HepG2 (cell line): Measurements from ENCODE around the gene RPS10. TPM values are rescaled to one million over a fixed set of nuclear protein-coding genes. Genes with fewer than 3 reads are reported as not detected.

Source experiments
- ATAC-seq: fragments of 200-7000 bp; cut with Tn5 transposase; 3 replicates; pipeline ENCODE4 v1.9.1; 2020; ENCODE audit warnings: mild to moderate bottlenecking, moderate library complexity
- BruUV-seq: library from RNA; stranded (reverse); fragments of 400-500 nt; replicated peaks from 2 replicates; lab custom pipeline; 2021; lab: Mats Ljungman, UMichigan
- CTCF ChIA-PET: fragments of 300-600 bp; formaldehyde crosslinking; extraction: SDS; loops from one replicate; lab custom pipeline; 2021; ENCODE audit warnings: low total read pairs, inconsistent platforms, low intra/inter-chr PET ratio; lab: Yijun Ruan, JAX
- POLR2A ChIA-PET: fragments of 350-600 bp; sonication (Branson Sonifier 250); formaldehyde crosslinking; loops from one replicate; lab custom pipeline; 2020; ENCODE audit warnings: antibody characterized with exemption, inconsistent platforms; lab: Yijun Ruan, JAX
- DNase-seq: peaks from one replicate; pipeline ENCODE4 v3.0.0-alpha.2; 2015; ENCODE audit warnings: low spot score
- FAIRE-seq: peaks from 3 replicates; lab custom pipeline; 2011; peaks lifted over from hg19 to GRCh38; lab: Jason Lieb, UNC
- H2AFZ ChIP-seq: one replicate; pipeline ENCODE4 v1.6.1; 2011; ENCODE audit warnings: low read length, inconsistent platforms
- H3K27ac ChIP-seq: fragments of 300-600 bp; 3 replicates; pipeline ENCODE4 v1.8.0; 2011; ENCODE audit warnings: mixed run types, mild to moderate bottlenecking, mixed read lengths, low read length, inconsistent platforms; ENCODE audit not compliant: insufficient read depth; ENCODE audit errors: extremely low read length
- H3K27me3 ChIP-seq, 2 experiments: fragments of 200-600 bp in 1 of 2; 2 replicates in 1 of 2; 3 replicates in 1 of 2; pipeline versions ENCODE4 v1.6.0 to v1.8.0; 2011; ENCODE audit warnings: low read length in 2 of 2, mild to moderate bottlenecking in 2 of 2, moderate library complexity in 2 of 2, inconsistent platforms in 1 of 2; ENCODE audit not compliant: insufficient read depth in 2 of 2, control insufficient read depth in 1 of 2
- H3K36me3 ChIP-seq, 2 experiments: fragments of 200-600 bp in 1 of 2; replicated peaks in 1 of 2; 2 replicates in 1 of 2; 3 replicates in 1 of 2; pipeline versions ENCODE4 v1.5.1 to v1.8.0; 2011; ENCODE audit warnings: low read length in 2 of 2, inconsistent platforms in 1 of 2; ENCODE audit not compliant: insufficient read depth in 2 of 2, control insufficient read depth in 1 of 2
- H3K4me1 ChIP-seq: 2 replicates; pipeline ENCODE4 v1.5.1; 2012; ENCODE audit warnings: low read length, inconsistent platforms; ENCODE audit not compliant: insufficient read depth
- H3K4me2 ChIP-seq: 2 replicates; pipeline ENCODE4 v1.6.0; 2011; ENCODE audit warnings: low read depth, low read length, inconsistent platforms
- H3K4me3 ChIP-seq, 3 experiments: fragments of 200-600 bp in 1 of 3; sonication (generic), shearing (Covaris generic) in 1 of 3; replicated peaks in 1 of 3; 2 replicates each; pipeline ENCODE4 v1.5.1; 2011 to 2016; ENCODE audit warnings: low read length in 3 of 3, inconsistent platforms in 2 of 3, low read depth in 2 of 3, mild to moderate bottlenecking in 2 of 3, control low read depth in 1 of 3, mixed read lengths in 1 of 3; ENCODE audit not compliant: insufficient read depth in 1 of 3
- H3K79me2 ChIP-seq: one replicate; pipeline ENCODE4 v1.6.1; 2011; ENCODE audit warnings: low read length, inconsistent platforms; ENCODE audit not compliant: insufficient read depth
- H3K9ac ChIP-seq: 2 replicates; pipeline ENCODE4 v1.6.0; 2011; ENCODE audit warnings: mild to moderate bottlenecking, low read depth, low read length, inconsistent platforms; ENCODE audit not compliant: insufficient read depth
- H3K9me3 ChIP-seq: 2 replicates; pipeline ENCODE4 v1.5.1; 2012; ENCODE audit warnings: mild to moderate bottlenecking, low read length
- H4K20me1 ChIP-seq: 2 replicates; pipeline ENCODE4 v1.6.0; 2011; ENCODE audit warnings: inconsistent platforms, mild to moderate bottlenecking, low read length, moderate library complexity; ENCODE audit not compliant: insufficient read depth
- HMG20A ChIP-seq: IDR thresholded peaks from 2 replicates; pipeline ENCODE4 v1.6.1; 2016; ENCODE audit warnings: borderline replicate concordance
- NFKB2 ChIP-seq: sonication (generic); formaldehyde crosslinking; IDR thresholded peaks from 2 replicates; pipeline ENCODE4 v1.4.0; 2020; ENCODE audit warnings: missing genetic modification reagents, borderline replicate concordance
- SAP130 ChIP-seq: IDR thresholded peaks from 2 replicates; pipeline ENCODE4 v1.6.1; 2016; ENCODE audit warnings: low read depth
- TRIM24 ChIP-seq: sonication (generic); formaldehyde crosslinking; IDR thresholded peaks from 2 replicates; pipeline ENCODE4 v1.8.0; 2022; ENCODE audit warnings: mild to moderate bottlenecking, missing genetic modification reagents
- ZBTB37 ChIP-seq: sonication (generic); formaldehyde crosslinking; IDR thresholded peaks from 2 replicates; pipeline ENCODE4 v1.4.0; 2020; ENCODE audit warnings: mild to moderate bottlenecking, missing genetic modification reagents
- ZNF263 ChIP-seq: sonication (generic); formaldehyde crosslinking; IDR thresholded peaks from 2 replicates; pipeline ENCODE4 v1.4.0; 2020; ENCODE audit warnings: missing genetic modification reagents
- ZNF703 ChIP-seq: sonication (generic); formaldehyde crosslinking; IDR thresholded peaks from 2 replicates; pipeline ENCODE4 v1.5.1; 2020; ENCODE audit warnings: missing genetic modification reagents, mild to moderate bottlenecking, moderate library complexity, borderline replicate concordance
- ZNF746 ChIP-seq: sonication (generic); formaldehyde crosslinking; IDR thresholded peaks from 2 replicates; pipeline ENCODE4 v1.8.0; 2022; ENCODE audit warnings: mild to moderate bottlenecking, missing genetic modification reagents
- WGBS: methylation state at CpG from one replicate; pipeline ENCODE4 v1.1.6; 2017; ENCODE audit warnings: low lambda C conversion rate; 5-methylcytosine and 5-hydroxymethylcytosine counted together
- in situ Hi-C: cut with HindIII; loops from 2 replicates; pipeline ENCODE4 v1.10.0; 2017; ENCODE audit warnings: low pct_unique_long_range_greater_than_20kb; ENCODE audit not compliant: extremely low pct_ligation_motif_present
- intact Hi-C: fragments of 100-400 bp; cut with micrococcal nuclease; formaldehyde crosslinking; loops from one replicate; pipeline ENCODE4 v1.10.0; 2022; ENCODE audit not compliant: unreplicated experiment
- polyA plus RNA-seq, 8 experiments: library from polyadenylated mRNA; depleted of rRNA in 3 of 8; stranded (reverse) in 7 of 8; unstranded in 1 of 8; fragments of >200 nt; fragmentation: Illumina TruSeq in 4 of 8; extraction: Trizol in 4 of 8; gene quantifications; 2 replicates each; pipeline versions ENCODE4 v1.2.1 to v1.2.3, GENCODE V29; 2011 to 2016; ENCODE audit warnings: low read depth in 4 of 8, missing spikeins in 1 of 8, mixed read lengths in 1 of 8; ENCODE audit not compliant: insufficient read depth in 1 of 8
- total RNA-seq, 5 experiments: library from RNA; depleted of rRNA; stranded (reverse); fragments of >200 nt; fragmentation: Illumina TruSeq; extraction: Trizol; gene quantifications; 2 replicates each; pipeline ENCODE4 v1.2.3, GENCODE V29; 2016; ENCODE audit warnings: low read depth in 1 of 5
- TF ChIP-seq, protein P1 (sequence below): sonication (generic); formaldehyde crosslinking; IDR thresholded peaks from 2 replicates; pipeline ENCODE4 v1.9.0; 2021; ENCODE audit warnings: missing genetic modification reagents, borderline replicate concordance
- TF ChIP-seq, protein P2 (sequence below): sonication (generic); formaldehyde crosslinking; IDR thresholded peaks from 2 replicates; pipeline ENCODE4 v1.4.0; 2020; ENCODE audit warnings: missing genetic modification reagents, borderline replicate concordance
- TF ChIP-seq, protein P3 (sequence below): sonication (generic); formaldehyde crosslinking; IDR thresholded peaks from 2 replicates; pipeline ENCODE4 v1.5.1; 2020; ENCODE audit warnings: missing genetic modification reagents, mild to moderate bottlenecking, borderline replicate concordance
- TF ChIP-seq, protein P4 (sequence below): sonication (generic); formaldehyde crosslinking; IDR thresholded peaks from 2 replicates; pipeline ENCODE4 v1.5.0; 2020; ENCODE audit warnings: mild to moderate bottlenecking, missing genetic modification reagents

RPS10 gene
- total and polyA plus RNA-seq, 2 of the 13 experiments (the other 11 are each of a cell fraction or from before 2014, with no cell fraction given): 2,909 to 4,648 TPM

DNA sequence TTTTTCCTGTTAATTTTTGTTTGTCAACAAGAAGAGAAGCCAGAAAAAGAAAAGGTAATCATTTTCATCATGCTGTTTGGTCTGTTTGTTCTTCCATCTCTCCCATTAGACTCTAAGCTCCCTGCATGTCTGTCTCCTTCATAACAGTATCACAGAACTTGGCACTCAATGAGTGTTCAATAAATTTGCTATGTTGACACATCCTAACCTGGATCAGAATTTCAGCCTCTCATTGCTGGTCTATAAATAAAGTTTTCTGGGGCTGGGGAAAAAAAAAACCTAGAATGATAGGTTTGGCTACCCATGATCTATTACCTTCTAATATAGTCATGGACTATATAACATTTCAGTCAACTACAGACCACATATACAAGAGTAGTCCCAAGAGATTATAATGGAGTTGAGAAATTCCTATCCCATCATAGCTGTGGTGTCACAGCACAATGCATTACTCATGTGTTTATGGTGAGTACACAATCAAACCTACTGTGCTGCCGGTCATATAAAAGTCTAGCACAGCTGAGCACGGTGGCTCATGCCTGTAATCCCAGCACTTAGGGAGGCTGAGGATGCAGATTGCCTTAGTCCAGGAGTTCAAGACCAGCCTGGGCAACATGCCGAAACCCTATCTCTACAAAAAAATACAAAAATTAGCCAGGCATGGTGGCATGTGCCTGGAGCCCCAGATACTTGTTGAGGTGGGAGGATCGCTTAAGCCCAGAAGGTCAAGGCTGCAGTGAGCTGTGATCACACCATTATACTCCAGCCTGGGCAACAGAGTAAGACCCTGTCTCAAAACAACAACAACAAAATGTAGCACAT, 39.3 kb downstream of the RPS10 start (continued):
- TF ChIP-seq SAP130 (CRISPR knock-in tag): peak; percentile 17; the same call in 1 of the 2 replicates

DNA sequence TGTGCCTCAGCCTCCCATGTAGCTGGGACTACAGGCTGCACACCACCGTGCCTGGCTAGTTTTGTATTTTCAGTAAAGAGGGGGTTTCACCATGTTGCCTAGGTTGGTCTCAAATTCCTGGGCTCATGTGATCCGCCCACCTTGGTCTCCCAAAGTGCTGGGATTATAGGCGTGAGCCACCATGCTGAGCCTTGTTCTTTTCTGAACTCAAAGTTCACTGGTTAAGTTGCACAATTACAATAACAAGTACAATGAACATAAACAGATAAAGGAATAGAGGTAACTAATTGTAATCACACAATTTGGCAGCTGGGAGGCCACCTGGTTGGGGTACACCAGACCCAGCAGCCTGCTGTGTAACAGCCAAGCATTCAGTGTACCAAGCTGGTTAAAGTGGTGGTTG, 40.1 kb downstream of the RPS10 start:
- Histone ChIP-seq H3K9me3 (no peaks in the 10 kb centered on the region), H2AFZ (no peak overlapping the region), H3K79me2 (peaks cover 94% of the 10 kb centered on the region), H3K27ac (peak overlapping the region; percentile 27), H3K4me3 (no peak overlapping the region), H4K20me1 (peaks cover 28% of the 10 kb centered on the region), H3K4me1 (peaks cover 70% of the 10 kb centered on the region), H3K36me3 (peaks cover 0 to 12% of the 10 kb centered on the region in 2 experiments; a peak in 3 of 5 replicates), H3K4me2 (peak overlapping the region; percentile 40), H3K9ac (no peak overlapping the region), H3K27me3 (no peaks in the 10 kb centered on the region)
- DNase-seq: peak; percentile 84
- 69% methylated on average over 3 of the region's 3 CpGs for WGBS
- in situ Hi-C loops (no loop called here), intact Hi-C loops (no loop called here)
- peak; percentile 59 for ATAC-seq
- ChIA-PET POLR2A (interaction anchor here (0.7 to 1.6 kb wide), 4 partner anchors 7 to 136 kb away, joined by 3 to 6 read pairs (median 4); no protein-coding TSS in a partner anchor), CTCF (no interaction called here)
- FAIRE-seq: no peak
- BruUV-seq: no TSS peak
- TF ChIP-seq, protein P1, sequence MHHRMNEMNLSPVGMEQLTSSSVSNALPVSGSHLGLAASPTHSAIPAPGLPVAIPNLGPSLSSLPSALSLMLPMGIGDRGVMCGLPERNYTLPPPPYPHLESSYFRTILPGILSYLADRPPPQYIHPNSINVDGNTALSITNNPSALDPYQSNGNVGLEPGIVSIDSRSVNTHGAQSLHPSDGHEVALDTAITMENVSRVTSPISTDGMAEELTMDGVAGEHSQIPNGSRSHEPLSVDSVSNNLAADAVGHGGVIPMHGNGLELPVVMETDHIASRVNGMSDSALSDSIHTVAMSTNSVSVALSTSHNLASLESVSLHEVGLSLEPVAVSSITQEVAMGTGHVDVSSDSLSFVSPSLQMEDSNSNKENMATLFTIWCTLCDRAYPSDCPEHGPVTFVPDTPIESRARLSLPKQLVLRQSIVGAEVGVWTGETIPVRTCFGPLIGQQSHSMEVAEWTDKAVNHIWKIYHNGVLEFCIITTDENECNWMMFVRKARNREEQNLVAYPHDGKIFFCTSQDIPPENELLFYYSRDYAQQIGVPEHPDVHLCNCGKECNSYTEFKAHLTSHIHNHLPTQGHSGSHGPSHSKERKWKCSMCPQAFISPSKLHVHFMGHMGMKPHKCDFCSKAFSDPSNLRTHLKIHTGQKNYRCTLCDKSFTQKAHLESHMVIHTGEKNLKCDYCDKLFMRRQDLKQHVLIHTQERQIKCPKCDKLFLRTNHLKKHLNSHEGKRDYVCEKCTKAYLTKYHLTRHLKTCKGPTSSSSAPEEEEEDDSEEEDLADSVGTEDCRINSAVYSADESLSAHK (CRISPR knock-in tag): no peak
- TF ChIP-seq, protein P2, sequence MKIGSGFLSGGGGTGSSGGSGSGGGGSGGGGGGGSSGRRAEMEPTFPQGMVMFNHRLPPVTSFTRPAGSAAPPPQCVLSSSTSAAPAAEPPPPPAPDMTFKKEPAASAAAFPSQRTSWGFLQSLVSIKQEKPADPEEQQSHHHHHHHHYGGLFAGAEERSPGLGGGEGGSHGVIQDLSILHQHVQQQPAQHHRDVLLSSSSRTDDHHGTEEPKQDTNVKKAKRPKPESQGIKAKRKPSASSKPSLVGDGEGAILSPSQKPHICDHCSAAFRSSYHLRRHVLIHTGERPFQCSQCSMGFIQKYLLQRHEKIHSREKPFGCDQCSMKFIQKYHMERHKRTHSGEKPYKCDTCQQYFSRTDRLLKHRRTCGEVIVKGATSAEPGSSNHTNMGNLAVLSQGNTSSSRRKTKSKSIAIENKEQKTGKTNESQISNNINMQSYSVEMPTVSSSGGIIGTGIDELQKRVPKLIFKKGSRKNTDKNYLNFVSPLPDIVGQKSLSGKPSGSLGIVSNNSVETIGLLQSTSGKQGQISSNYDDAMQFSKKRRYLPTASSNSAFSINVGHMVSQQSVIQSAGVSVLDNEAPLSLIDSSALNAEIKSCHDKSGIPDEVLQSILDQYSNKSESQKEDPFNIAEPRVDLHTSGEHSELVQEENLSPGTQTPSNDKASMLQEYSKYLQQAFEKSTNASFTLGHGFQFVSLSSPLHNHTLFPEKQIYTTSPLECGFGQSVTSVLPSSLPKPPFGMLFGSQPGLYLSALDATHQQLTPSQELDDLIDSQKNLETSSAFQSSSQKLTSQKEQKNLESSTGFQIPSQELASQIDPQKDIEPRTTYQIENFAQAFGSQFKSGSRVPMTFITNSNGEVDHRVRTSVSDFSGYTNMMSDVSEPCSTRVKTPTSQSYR: no peak
- TF ChIP-seq ZNF263 (CRISPR knock-in tag): no peak
- TF ChIP-seq ZNF746 (CRISPR knock-in tag): no peak
- TF ChIP-seq ZBTB37 (CRISPR knock-in tag): no peak
- no peak for TF ChIP-seq NFKB2 (CRISPR knock-in tag)
- TF ChIP-seq, protein P3, sequence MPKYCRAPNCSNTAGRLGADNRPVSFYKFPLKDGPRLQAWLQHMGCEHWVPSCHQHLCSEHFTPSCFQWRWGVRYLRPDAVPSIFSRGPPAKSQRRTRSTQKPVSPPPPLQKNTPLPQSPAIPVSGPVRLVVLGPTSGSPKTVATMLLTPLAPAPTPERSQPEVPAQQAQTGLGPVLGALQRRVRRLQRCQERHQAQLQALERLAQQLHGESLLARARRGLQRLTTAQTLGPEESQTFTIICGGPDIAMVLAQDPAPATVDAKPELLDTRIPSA (CRISPR knock-in tag): no peak
- no peak for TF ChIP-seq HMG20A (CRISPR knock-in tag)
- TF ChIP-seq, protein P4, sequence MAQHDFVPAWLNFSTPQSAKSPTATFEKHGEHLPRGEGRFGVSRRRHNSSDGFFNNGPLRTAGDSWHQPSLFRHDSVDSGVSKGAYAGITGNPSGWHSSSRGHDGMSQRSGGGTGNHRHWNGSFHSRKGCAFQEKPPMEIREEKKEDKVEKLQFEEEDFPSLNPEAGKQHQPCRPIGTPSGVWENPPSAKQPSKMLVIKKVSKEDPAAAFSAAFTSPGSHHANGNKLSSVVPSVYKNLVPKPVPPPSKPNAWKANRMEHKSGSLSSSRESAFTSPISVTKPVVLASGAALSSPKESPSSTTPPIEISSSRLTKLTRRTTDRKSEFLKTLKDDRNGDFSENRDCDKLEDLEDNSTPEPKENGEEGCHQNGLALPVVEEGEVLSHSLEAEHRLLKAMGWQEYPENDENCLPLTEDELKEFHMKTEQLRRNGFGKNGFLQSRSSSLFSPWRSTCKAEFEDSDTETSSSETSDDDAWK: no peak
- TF ChIP-seq TRIM24 (CRISPR knock-in tag): 0 out of 2 replicates have a peak, but pooled peaks have one; percentile 62
- TF ChIP-seq ZNF703 (CRISPR knock-in tag): no peak
